ENCODE measurements around the gene GMPPA.

GMPPA gene

DNA sequence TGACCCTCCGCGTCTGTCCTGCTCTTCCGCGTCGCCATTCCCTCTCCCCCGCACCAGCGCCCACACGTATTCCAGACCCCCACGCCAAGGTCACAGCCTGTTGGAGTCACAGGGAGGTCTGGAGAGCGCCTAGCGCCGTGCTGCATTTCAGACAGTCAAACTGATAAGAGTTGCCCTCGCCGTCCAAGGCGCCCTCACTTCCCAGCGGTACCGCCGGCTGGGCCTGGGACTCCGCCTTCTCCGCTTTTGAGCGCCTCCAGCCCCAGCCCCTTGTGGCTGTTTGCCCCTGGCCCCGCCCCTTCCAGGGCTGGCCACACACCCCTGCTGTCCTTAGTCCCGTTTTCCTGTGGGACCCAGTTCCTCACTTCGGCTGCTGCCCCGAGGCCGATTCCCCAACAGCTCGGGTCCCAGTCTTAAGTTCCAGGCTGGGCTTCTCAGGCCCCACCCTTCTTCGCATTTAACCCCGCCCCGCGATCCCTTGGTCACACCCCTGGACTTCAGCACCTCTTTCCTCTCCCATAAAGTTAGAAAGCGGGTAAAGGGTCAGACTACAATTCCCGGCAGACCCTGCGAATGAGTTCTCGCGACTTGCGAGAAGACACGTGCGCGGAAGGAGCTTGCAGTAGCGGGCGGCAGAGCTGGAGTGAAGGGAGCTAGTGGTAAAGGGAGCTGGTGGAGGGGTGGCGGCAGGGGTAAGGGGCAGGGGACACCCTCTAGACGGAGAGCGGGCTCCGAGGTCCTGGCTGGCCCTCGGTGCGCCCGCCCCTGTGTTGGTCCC is at the start of gene GMPPA:
GMPPA (plus strand) TSS at position 612 of the 778 bp plus-strand sequence. CDS start 1,085 bp downstream, outside the sequence.
- in situ Hi-C loops (cut with MboI; ENCODE audit: low sequenced_read_pairs) = no loop called here

DNA sequence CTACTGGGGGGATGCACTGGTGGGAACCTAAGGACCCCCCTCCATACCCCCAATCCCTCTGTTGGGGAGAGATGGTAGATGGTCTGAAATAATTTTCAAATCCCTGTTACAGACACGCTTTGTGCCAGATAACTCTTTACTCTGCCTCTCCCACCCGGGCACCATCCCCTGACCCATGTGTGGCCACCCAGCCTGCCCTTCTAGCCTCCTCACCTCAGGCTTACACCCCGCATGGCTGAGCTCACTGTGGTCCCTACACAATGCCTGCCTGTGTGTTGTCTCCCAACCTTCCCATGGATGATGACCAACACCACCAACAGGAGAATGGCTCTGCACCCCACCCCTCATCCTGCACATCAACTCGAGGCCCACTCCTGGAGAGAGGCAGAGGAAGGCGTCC is 49.1 kb upstream of the GMPPA start:
- in situ Hi-C loops (cut with MboI; ENCODE audit: low sequenced_read_pairs) = no loop called here

DNA sequence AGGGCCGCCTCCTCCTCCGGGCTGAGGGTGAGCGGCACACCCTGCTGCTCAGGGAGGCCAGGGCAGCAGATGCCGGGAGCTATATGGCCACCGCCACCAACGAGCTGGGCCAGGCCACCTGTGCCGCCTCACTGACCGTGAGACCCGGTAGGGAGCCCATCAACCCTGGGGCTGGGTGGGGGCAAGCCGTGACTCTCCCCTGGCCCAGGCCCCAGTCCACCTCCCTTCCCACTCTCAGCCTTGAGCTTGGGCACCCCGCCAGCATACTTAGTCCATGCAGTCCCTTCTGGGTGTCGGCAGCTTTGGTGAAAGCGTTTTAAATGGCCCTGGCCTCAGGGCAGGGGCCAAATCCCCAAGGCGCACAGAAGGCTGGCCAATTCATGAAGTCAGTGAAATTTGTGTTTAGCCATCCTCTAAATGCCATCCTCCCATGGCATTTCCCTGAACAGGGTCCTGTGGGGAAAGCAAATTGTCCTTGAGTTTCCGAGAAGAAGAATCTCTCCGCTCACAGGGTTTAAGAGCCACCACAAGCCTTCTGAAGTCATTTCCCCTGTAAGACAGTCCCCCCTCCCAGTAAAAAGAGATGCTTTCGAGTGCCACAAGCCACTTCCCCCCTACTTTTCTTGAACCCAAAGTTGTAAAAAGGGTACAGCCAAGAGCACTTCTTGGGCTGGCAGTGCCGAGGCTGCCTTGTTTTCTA is 46.9 kb upstream of the GMPPA start:
- in situ Hi-C loops (cut with MboI; ENCODE audit: low sequenced_read_pairs) = no loop called here

DNA sequence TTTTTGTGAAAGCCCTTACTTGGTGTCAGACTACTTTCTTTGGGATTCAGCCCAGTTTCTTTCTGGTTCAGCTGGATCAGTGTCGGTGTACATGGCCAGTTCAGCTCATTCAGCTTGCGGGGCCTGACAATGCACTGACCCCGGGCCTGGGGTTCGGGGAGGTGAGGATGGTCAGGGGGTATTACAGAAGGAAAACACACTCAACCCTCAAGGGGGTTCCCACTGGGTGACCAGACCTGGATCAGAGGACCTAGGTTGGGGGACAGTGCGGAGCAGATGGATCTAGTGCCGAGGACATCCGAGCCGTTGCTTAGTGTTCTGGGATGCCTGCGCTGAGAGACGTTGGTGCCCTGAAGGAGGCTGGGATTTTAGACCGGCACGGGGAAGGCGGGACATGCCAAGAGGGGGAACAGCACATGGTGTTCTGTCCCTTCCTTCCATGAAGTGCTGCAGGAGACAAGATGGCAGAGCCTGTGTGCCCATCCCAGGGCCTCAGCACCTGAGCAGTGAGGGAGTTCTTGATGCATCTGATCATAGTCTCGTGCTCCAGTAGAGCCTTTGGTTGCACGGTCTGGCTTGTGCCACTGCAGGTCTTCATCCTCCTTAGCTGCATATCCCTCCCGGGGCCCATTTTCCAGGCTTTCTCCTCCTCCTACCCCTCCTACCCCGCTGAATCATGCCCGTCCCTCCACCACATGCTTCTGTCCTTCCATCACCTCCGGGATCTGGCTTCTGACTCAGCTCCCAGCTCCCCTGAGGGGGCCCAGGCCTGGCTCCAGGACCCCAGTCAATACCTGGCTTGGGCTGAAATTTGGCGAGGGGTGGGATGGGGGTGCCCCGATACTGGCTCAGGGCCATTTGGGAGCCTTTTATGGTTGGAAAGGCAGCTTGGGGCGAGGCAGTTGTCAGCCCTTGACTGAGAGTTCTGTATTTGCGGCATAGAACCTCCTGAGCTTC is 46.1 kb upstream of the GMPPA start:
- in situ Hi-C loops (cut with MboI; ENCODE audit: low sequenced_read_pairs) = no loop called here

DNA sequence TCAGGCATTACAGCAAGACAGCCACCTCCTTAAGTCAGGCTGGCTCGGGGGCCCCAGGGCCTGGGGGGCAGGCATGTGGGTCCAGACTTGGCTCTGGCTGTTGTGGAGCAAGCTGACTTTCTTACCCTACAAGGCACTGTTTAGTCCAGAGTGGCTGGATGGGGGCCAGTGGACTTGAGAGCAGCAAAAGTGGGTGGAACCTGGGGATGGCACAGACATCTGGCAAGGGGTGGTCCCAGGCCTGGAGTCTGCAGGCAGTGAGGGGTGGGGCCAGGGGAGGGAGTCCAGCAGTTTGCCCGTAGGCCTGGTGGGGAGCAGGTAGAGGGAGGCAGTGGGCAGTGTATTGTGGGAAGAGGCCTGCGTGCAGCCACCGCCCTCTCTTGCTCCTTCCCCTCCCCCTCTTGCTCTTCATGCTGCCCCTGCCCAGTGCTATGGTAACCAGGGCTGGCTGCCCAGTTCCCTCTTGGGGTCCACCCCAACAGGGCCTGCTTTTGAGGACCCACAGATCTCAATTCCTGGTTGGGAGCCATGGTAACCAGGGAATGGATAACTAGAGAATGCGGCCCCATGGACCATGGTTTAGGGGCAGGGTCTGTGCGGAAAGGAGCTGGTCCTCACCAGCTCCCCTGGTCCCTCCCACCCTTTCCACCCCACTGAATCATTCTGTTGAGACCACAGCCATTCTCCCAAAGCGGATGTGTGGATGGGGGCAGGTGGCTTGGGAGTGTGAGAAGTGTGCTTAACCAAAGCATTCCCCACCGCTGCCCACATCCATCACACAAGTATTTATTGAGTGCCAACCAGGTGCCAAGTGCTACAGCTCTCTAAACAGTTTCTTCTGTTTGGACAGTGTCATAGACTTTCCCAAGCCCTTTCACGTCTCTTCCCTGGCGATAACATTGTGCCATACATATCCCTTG is 44.8 kb upstream of the GMPPA start:
- in situ Hi-C loops (cut with MboI; ENCODE audit: low sequenced_read_pairs) = no loop called here

DNA sequence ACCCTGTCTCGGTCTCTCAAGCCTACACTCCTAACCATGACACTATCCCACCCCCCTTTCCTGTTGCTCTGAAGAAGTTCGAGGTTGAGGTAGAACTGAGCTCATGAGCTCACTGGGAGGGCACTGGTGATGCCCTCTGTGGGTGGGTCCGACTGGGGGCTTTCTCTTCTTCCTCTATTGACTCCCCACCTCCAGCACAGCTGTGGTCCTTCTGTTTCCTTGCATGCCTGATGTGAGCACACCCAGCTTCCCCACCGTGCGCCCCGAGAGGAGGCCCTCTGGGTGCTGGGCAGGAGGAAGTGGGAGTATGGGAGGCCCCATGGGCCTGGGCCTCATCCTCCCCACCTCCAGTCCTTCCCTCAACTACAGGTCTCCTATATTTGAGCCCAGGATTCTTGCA is 43.1 kb upstream of the GMPPA start:
- in situ Hi-C loops (cut with MboI; ENCODE audit: low sequenced_read_pairs) = no loop called here

DNA sequence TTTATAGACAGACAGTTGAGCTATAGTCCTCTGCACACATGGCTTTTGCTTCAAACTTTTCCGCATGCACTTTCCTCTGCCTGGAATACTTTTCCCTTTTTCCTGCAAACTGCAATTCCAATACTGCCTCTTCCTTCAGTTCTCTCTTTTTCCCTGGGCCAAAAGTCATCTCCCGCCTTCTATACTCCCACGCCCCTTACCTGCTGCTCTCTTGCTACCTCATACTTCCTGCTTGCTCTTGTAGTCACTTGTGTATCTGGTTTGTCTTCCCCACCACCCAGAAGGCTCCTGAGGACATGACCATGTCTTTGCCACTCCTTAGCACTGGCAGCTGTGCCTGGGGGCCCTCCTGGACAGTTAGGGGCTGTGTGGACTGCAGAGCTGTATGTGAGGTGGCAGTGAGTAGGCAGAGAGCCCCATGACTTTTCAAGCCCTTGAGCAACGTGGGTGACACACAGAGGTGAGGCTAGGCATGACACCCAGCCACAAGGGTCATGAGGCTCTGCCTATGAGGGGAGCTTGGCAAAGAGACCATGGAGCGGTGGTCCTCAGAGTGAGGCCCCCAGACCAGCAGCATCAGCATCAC is 40.8 kb upstream of the GMPPA start:
- in situ Hi-C loops (cut with MboI; ENCODE audit: low sequenced_read_pairs) = no loop called here

DNA sequence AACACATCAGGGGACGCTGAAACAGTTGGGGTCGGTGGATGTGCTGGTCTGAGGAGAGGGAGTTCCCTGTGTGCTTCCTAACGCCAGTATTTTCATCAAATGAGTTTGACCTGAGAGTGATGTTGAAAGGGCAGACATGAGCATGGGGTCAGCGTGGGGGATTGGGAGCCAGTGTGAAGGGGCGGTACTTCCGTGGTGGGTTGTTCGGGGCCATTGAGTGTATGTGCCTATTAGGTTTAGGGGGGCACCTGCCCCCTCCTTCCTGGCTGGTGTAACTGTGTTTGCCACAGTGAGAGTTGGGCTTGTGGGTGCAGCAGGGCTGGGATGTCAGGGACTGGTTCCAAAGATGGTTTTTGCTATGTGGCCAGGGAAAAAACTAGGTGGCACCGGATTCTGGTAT is 39.7 kb upstream of the GMPPA start:
- in situ Hi-C loops (cut with MboI; ENCODE audit: low sequenced_read_pairs) = no loop called here

DNA sequence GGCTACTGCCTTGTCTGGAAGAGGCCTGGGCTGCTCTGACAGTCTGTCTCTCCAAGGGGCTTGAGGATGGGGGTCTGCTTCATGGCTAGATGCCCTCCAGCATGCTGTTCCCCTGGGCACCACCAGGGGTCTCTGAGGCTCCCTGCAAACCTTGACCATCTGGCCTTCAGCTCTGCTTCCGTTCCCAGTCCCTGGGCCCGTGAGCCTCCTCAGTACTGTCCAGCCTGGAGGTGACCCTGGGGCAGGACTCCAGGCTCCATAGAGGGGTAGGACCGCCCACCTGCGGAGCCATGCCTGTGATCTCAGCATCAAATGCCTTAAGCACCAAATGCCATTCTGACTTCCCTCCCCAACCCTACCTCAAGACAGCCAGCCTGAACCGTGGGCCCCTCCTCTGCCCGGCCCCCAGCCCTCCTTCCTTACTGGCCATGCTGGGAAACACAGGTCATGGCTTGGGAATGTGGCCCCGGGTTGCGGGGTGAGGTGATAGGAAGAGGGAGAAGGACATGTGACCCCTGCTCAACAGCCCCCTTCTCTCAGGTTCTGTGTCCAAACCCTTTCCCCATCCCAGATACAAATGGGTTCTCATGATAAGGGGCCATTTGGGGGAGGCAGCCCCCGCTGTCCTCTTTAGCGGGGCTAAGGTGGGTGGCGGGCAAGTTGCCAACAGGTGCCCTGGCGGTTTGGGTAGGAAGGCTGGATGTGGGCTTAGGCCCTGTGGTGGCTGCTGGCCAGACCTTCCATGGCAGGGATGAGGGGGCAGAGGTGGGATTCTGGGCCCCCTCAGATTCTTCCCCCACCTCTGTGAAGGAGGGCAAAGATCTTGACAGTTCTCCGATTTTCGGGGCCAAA is 39.0 kb upstream of the GMPPA start:
- in situ Hi-C loops (cut with MboI; ENCODE audit: low sequenced_read_pairs) = no loop called here

DNA sequence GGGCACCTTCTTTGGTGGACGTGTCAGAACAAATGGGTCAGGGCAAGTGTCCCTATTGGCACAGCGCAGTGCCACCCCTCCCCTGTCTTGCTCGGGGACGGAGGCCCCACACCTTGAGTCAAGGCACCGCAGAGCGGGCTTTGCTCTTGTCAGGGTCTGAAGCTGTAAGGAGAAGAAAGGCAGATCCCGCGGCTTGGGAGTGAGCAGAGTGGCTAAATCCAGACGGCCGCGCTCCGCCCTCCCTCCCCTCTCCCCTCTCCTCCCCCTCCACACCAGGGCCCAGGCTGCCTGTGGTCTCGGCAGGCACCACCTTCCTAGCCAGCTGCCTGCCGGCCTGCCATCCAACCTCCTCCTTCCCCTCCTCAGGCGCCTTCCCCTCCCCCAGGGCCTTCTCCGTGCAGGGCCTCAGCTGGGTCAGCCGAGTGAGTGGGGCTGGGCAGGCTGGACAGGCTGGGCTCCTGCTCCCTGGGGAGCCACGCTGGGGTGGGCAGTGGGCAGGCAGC is 38.2 kb upstream of the GMPPA start:
- in situ Hi-C loops (cut with MboI; ENCODE audit: low sequenced_read_pairs) = no loop called here

DNA sequence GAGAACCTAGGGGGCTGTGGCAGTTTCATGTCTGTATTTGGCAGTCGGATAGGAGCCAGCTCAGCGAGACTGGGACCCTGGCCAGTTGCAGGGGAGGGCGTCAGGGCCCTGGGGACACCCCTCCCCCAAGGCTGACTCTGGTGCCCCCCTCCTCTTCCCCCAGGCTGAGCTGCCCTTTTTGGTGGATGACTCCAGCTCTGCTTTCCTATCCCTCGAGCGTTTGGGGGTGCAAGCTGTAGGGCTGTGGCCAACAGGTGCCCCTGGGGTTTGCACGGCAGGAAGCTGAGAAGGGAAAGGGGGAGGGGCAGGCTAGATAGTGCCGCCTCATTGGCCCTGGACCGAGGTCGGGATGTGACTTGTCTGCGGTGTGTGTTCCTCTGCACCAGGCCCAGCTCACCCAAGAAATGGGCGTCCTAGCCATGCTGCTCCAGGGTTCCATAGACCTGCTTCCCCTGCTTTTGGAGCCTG is 37.6 kb upstream of the GMPPA start:
- in situ Hi-C loops (cut with MboI; ENCODE audit: low sequenced_read_pairs) = no loop called here

DNA sequence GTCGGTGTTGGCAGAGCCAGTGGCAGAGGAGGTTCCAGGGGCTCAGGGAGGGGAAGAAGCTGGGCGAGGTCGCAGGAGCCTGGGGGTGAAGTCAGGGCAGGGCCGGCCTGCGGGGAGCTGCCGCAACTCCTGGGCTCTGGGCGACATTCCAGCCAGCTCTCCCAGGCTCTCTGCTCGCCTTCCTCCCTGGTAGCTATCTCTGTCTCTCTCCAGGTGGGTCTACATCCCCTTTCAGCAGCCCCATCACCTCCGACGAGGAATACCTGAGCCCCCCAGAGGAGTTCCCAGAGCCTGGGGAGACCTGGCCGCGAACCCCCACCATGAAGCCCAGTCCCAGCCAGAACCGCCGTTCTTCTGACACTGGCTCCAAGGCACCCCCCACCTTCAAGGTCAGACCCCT is 37.0 kb upstream of the GMPPA start:
- in situ Hi-C loops (cut with MboI; ENCODE audit: low sequenced_read_pairs) = no loop called here

DNA sequence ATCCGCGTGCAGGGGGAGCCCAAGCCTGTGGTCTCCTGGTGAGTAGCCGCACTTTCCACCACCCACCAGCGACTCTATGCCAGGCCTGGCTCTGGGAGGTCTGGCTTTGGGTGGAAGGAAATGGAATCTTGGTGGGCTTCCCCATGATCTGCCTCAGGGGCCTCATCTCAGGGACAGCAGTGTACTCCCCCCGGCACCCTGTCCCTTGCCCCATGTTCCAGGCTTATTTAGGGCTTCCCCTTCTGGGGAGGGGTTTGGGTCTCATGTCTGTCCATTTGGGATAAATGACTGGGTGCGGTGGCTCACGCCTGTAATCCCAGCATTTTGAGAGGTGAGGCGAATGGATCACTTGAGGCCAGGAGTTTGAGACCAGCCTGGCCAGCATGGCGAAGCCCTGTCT is 36.3 kb upstream of the GMPPA start:
- in situ Hi-C loops (cut with MboI; ENCODE audit: low sequenced_read_pairs) = no loop called here

DNA sequence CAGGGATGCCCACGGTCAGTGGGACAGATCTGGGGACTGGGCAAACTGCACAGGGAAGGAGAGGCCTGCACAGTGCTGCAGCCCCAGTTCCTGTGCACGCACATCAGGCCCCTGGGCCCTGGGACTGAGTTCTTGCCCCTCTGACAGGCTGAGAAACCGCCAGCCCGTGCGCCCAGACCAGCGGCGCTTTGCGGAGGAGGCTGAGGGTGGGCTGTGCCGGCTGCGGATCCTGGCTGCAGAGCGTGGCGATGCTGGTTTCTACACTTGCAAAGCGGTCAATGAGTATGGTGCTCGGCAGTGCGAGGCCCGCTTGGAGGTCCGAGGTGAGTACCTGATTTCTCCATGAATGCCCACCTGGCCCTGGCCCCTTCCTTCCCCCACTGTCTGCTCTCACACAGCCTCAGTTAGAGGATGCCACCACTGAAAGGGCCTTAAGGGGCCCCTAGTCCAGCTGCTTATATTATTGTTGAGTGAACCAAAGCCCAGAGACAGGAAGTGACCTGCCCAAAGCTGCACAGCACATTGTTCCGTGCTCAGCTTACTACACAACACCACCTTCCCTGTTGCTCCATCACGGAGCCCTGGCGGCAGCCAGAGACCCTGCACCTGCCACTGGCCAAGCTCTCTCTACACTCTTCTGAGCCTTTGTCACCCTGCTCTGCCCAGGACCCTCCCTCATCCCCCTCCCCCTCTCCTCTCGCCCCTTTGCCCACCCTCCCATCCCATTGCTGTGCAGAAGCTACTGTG is 34.2 kb upstream of the GMPPA start:
- in situ Hi-C loops (cut with MboI; ENCODE audit: low sequenced_read_pairs) = no loop called here

DNA sequence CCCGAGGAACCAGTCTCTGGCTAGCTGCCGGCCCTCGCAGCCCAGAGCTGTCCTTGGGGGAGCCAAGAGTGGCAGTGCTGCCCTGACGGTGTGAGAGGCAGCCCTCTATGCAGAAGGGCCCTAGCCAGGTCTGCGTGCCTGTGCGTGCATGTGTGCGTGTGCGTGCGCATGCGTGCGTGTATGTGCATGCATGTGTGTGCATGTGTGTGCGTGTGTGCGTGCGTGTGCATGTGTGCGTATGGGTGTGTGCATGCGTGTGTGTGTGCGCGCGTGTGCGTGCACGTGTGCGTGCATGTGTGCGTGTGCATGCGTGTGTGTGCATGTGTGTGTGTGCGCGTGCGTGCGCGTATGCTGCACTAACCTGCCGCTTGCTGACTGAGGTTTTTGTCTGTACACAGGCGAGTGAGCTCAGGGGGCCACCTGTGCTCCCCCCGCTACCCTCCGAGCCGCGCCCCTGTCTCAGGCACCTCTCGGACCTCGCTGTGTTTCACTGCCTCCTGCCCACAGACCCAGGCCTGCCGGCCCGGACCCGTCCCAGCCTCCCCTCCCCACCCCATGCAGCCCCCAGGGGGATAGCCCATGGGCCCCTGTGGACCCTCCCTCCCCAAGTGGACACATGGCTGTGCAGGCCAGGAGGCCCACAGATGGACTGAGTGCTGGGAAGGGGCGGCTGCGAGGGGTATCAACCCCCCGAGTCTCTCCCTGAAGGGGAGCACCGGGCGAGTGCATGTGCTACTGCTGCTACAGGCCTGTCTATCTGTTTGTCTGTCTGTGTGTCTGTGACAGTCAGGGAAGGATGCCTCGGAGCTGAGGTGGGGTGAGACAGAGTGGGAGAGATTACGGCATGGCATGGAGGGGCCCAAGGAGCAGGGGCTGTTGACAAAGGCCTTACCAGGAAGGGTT is 32.8 kb upstream of the GMPPA start:
- in situ Hi-C loops (cut with MboI; ENCODE audit: low sequenced_read_pairs) = no loop called here

DNA sequence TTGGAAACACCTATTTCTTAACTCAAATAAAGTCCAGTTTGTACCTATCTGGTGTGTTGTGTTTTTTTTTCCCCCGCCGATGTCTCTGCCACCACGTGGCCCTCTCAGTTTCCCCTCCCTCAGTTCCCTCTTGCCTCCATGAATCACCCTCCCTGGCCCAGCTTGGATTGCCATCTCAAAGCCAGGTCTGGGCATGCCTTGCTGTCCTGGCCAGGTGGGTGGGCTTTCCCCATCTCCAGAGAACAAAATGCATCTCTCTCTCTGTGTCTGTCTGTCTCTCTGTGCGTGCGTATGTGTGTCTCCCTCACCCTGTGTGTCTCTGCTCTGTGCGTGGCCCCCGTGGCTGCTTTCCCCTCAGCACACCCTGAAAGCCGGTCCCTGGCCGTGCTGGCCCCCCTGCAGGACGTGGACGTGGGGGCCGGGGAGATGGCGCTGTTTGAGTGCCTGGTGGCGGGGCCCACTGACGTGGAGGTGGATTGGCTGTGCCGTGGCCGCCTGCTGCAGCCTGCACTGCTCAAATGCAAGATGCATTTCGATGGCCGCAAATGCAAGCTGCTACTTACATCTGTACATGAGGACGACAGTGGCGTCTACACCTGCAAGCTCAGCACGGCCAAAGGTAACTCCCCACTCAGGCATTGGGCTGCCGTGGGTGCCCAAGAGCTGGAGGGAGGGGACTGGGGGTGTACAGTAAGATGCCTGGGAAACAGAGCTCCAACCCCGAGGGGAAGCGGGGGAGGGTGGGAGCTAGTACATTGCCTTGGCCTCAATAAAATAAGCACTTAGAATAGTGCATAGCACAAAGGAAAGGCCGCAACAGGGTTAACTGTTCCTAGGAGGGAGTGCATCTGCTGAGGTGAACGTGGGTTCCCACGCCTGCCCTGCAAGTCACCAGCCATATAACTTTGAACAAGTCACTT is 31.6 kb upstream of the GMPPA start:
- in situ Hi-C loops (cut with MboI; ENCODE audit: low sequenced_read_pairs) = no loop called here

Data from hTERT RPE-1 (cell line).